Measurements from ENCODE around the gene AGO4.
"Not testable (repeated sequence)": the region's sequence is repeated elsewhere in the genome, so short reads cannot be mapped to it uniquely, and the experiment has no call there.

The AGO4 gene

GRCh38 chr1:35807614-35808449 lies at the start of gene AGO4:
TSS of gene AGO4 (plus strand) at chr1:35808016. CDS start at chr1:35808417, 401 bp downstream.
- DNase-seq: peak in 4 of 6 experiments; percentile 25 to 35 (median 28)

- DNase-seq: no peak
Observed at GRCh38 chr1:35762141-35762540, 45.7 kb upstream of the AGO4 start.

DNA sequence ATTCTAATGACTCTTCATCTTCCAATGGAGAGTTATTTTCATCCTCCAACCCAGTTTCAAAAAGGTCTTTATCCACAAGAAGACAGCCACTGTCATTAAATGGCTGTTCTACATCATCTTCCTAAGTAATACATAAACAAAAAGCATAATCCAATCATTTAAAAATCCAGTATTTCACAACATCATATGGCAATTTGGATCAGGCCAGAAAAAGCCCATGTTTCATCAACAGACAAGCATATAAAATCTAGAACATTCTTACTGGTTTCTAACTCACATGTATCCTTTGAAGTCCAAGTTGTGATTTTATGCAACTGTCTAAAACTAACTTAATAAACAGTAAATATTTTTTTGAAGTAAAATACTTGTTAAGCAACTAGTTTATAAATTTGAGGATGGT lies 44.6 kb upstream of the AGO4 start:
- no peak for DNase-seq

- no peak for DNase-seq
Observed at GRCh38 chr1:35764283-35764682, 43.5 kb upstream of the AGO4 start.

DNA sequence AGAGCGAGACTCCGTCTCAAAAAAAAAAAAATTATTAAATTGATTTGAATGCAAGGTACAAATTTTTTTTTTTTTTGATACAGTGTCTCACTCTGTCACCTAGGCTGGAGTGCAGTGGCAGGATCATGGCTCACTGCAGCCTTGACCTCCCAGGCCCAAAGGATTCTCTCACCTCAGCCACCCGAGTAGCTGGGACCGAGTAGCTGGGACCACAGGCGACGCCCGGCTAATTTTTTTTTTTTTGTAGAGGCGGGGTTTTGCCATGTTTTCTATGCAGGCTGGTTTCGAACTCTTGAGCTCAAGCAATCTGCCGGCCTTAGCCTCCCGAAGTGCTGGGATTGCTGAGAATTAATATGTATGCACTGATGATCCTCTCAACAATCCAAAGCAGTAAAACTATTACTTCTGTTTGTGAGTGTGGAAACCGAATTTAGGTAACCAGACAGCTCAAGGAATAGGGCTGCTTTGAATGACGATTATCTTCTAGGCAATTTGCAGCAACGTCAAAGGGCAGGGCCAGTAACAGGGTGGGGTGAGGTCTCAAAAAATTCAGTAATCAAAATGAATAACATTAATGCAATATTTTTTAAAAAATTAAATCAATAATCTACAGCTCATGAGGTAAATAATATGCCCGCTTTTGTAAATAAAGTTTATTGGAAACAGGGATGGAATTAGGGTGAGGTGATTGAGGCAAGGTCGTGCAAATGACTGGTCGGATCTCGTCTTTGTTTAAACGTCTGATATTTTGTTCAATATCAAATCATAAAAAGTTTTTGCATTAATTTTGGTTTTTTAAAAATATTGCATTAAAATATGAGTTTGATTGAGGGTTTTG lies 39.2 kb upstream of the AGO4 start:
- DNase-seq: no peak

- DNase-seq: peak; percentile 56 to 78 (median 73)
Observed at GRCh38 chr1:35769188-35769758, 38.5 kb upstream of the AGO4 start.

GRCh38 chr1:35773711-35774110 lies 34.1 kb upstream of the AGO4 start:
- no peak for DNase-seq

GRCh38 chr1:35776172-35776571 lies 31.6 kb upstream of the AGO4 start:
- not testable (repeated sequence) for DNase-seq

DNA sequence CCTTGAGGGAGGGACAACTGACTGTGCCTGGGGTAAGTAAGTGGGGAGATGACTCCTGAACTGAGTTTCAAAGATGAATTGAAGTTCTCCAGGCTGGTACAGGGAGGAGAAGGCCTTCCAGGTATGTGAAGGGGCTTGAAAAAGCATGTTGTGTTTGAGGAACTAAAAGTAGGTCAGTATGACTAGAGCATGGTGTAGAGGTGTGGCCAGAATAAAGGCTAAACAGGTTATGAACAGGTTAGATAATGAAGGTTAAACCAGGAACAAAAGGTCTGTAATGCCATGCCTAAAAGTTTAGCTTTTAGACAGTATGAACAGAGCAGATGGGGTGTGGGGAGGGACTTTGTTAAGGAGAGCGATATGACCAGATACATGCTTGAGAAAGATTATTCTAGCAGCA lies 30.7 kb upstream of the AGO4 start:
- no peak for DNase-seq

- no peak for DNase-seq
Observed at GRCh38 chr1:35783055-35783583, 24.7 kb upstream of the AGO4 start.

GRCh38 chr1:35784364-35784763 lies 23.5 kb upstream of the AGO4 start:
- DNase-seq: not testable (repeated sequence)

- DNase-seq: no peak
Observed at GRCh38 chr1:35788139-35788538, 19.7 kb upstream of the AGO4 start.

- no peak for DNase-seq
Observed at GRCh38 chr1:35790670-35791069, 17.1 kb upstream of the AGO4 start.

GRCh38 chr1:35795295-35795694 lies 12.5 kb upstream of the AGO4 start:
- DNase-seq: no peak

DNA sequence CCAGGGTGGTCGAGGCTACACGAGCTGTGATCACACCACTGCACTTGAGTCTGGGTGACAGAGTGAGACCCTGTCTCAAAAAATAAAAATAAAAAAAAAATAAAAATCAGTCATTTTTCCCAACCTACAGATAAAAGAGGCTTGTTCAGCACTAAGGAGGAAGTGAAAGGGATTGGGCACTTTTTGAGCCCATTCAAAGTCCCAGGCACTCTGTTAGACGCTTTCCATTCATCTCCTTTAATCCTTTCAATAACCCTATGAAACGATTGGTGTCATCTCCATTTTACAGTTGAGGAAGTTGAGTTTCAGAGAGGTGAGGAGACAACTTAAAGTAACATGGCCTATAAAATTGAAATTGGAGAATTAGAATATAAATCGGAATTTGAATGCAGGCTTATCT lies 10.4 kb upstream of the AGO4 start:
- DNase-seq: no peak

- not testable (repeated sequence) for DNase-seq
Observed at GRCh38 chr1:35798019-35798418, 9.8 kb upstream of the AGO4 start.

DNA sequence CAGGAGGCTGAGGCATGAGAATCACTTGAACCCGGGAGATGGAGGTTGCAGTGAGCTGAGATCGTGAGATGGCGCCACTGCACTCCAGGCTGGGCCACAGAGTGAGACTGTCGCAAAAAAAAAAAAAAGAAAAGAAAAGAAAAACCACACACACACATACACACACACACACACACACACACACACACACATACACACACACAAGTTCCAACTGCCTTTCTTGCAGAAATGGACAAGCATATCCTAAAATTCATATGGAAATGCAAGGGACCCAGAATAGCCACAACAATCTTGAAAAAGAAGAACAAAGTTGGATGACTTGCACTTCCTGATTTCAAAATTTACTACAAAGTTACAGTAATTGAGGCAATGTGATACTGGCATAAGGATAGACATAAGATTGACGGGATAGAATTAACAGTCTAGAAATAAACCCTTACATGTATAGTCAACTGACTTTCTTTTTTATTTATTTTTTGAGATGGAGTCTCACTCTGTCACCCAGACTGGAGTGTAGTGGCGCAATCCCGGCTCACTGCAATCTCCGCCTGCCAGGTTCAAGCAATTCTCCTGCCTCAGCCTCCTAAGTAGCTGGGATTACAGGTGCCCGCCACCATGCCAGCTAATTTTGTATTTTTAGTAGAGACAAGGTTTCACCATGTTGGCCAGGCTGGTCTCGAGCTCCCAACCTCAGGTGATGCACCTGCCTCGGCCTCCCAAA lies 7.5 kb upstream of the AGO4 start:
- not testable (repeated sequence) for DNase-seq

- peak in 1 of 6 experiments; percentile 21 for DNase-seq
Observed at GRCh38 chr1:35808450-35809113, 766 bp downstream of the AGO4 start.

DNA sequence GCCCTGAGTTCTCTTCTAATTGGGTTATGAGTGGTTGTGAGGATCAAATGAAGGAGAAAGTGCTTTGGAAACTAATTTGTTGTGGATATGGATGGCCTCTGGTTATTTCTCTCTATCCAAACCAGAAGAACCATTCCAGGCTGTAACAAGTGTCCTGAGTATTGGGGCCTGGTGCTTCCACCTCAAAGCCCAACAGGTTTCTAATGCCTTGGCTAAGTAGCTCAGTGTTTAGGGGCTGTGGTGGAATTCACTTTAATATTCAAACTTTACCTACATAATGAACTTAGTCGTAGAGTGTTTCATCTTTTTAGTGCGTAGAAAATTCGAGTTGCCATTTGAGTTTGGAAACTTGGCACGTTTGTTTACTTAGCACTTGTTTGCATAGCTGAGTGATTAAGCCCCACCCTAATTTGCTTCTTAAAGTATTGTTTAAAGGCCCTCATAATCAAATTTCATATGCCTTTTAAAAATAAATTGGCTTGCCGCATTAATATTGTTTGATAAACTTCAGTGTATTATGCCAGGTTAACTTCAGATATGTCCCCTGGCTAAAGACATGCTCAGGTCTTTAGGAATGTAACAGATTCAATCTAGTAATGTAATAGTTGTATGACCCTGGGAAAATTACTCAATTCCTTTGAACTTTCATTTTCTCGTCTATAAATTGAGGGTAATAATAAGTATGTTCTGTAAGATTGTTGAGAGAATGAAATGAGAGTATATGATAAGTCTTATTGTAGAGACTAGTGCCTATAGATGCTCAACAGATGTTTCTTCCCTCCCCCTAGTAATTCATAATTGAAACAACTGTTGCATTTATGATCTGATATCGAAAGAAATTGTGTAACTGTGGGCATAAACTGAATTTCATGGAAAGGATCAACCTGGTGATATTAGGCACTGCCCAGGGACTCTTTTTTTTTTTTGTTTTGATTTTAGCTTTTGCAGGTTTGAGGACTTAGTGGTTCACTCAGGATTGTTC lies 1.6 kb downstream of the AGO4 start:
- DNase-seq: no peak

GRCh38 chr1:35810096-35810881 lies 2.5 kb downstream of the AGO4 start:
- DNase-seq: no peak

Measured in stimulated activated naive CD4-positive, alpha-beta T cell (primary cell).